SU-DHL-6 (cell line): ENCODE results near the gene DEGS2.

Experiments used
- H2AFZ ChIP-seq: fragments of 200-600 bp; sonication (generic); 2 replicates; pipeline ENCODE4 v1.6.1; 2014; ENCODE audit warnings: low read depth, mild to moderate bottlenecking, moderate library complexity, mixed read lengths, antibody characterized with exemption, low read length; ENCODE audit not compliant: severe bottlenecking
- H3F3A ChIP-seq: fragments of 200-600 bp; shearing (Covaris generic); 2 replicates; pipeline ENCODE4 v1.6.0; 2016; ENCODE audit warnings: antibody characterized with exemption, mild to moderate bottlenecking; ENCODE audit not compliant: insufficient read depth
- H3K27ac ChIP-seq: fragments of 200-600 bp; sonication (generic); 2 replicates; pipeline ENCODE4 v1.5.1; 2016; ENCODE audit warnings: low read depth, mild to moderate bottlenecking, low read length, moderate library complexity, mixed read lengths
- H3K27me3 ChIP-seq: fragments of 200-600 bp; sonication (generic), shearing (Covaris generic); 2 replicates; pipeline ENCODE4 v1.6.0; 2014; ENCODE audit warnings: mild to moderate bottlenecking, low read length
- H3K36me3 ChIP-seq: fragments of 200-600 bp; sonication (generic); 2 replicates; pipeline ENCODE4 v1.6.1; 2014; ENCODE audit warnings: mild to moderate bottlenecking, low read length, mixed read lengths
- H3K4me2 ChIP-seq: fragments of 300-600, 200-600 bp; shearing (Covaris generic), sonication (generic); 2 replicates; pipeline ENCODE4 v1.6.0; 2014; ENCODE audit warnings: low read length, low read depth, mild to moderate bottlenecking; ENCODE audit not compliant: poor library complexity, severe bottlenecking
- H3K4me3 ChIP-seq: fragments of 200-600 bp; sonication (generic); 2 replicates; pipeline ENCODE4 v1.5.1; 2014; ENCODE audit warnings: antibody characterized with exemption, low read length, mild to moderate bottlenecking, mixed read lengths; ENCODE audit not compliant: insufficient read depth, poor library complexity, severe bottlenecking
- H3K79me2 ChIP-seq: fragments of 200-600 bp; sonication (generic); 2 replicates; pipeline ENCODE4 v1.6.1; 2014; ENCODE audit warnings: mild to moderate bottlenecking, low read length, moderate library complexity; ENCODE audit not compliant: insufficient read depth
- H3K9ac ChIP-seq: fragments of 200-600 bp; sonication (generic); 2 replicates; pipeline ENCODE4 v1.7.0; 2014; ENCODE audit warnings: mild to moderate bottlenecking, low read length
- H3K9me2 ChIP-seq: fragments of 200-600 bp; sonication (generic); replicated peaks from 2 replicates; pipeline ENCODE4 v1.6.1; 2014; ENCODE audit warnings: low read length; ENCODE audit not compliant: insufficient read depth
- H3K9me3 ChIP-seq: fragments of 200-600 bp; sonication (generic); 2 replicates; pipeline ENCODE4 v1.6.1; 2014; ENCODE audit warnings: low read length, mixed read lengths; ENCODE audit not compliant: insufficient read depth
- H4K20me1 ChIP-seq: fragments of 200-600 bp; sonication (generic); 2 replicates; pipeline ENCODE4 v1.6.1; 2014; ENCODE audit warnings: low read depth, mild to moderate bottlenecking, antibody characterized with exemption, low read length, moderate library complexity, mixed read lengths
- EZH2phosphoT487 ChIP-seq: fragments of 200-600 bp; sonication (generic), shearing (Covaris generic); conservative IDR thresholded peaks from 2 replicates; pipeline ENCODE4 v1.6.1; 2018; ENCODE audit warnings: mild to moderate bottlenecking, antibody characterized with exemption, low read length, moderate library complexity, mixed read lengths
- TF ChIP-seq, protein P1 (sequence below): fragments of 200-600 bp; sonication (generic); IDR thresholded peaks from one replicate; pipeline ENCODE4 v1.5.1; 2017; ENCODE audit warnings: antibody characterized with exemption, mild to moderate bottlenecking, low read length, moderate library complexity; ENCODE audit not compliant: insufficient read depth, poor library complexity, severe bottlenecking

Gene DEGS2

GRCh38 chr14:100193417-100194357, 34.2 kb upstream of the DEGS2 start:
- TF ChIP-seq, protein P1, sequence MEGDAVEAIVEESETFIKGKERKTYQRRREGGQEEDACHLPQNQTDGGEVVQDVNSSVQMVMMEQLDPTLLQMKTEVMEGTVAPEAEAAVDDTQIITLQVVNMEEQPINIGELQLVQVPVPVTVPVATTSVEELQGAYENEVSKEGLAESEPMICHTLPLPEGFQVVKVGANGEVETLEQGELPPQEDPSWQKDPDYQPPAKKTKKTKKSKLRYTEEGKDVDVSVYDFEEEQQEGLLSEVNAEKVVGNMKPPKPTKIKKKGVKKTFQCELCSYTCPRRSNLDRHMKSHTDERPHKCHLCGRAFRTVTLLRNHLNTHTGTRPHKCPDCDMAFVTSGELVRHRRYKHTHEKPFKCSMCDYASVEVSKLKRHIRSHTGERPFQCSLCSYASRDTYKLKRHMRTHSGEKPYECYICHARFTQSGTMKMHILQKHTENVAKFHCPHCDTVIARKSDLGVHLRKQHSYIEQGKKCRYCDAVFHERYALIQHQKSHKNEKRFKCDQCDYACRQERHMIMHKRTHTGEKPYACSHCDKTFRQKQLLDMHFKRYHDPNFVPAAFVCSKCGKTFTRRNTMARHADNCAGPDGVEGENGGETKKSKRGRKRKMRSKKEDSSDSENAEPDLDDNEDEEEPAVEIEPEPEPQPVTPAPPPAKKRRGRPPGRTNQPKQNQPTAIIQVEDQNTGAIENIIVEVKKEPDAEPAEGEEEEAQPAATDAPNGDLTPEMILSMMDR = no peak
- TF ChIP-seq EZH2phosphoT487 = no peak
- H4K20me1 ChIP-seq = no peaks in the 10 kb centered on the region
- no peaks in the 10 kb centered on the region for H3K79me2 ChIP-seq
- no peaks in the 10 kb centered on the region for H3K36me3 ChIP-seq
- H3F3A ChIP-seq = 0 out of 2 replicates have a peak, but pooled peaks cover 5% of the 10 kb centered on the region
- no peaks in the 10 kb centered on the region for H3K9me2 ChIP-seq
- H3K9me3 ChIP-seq = no peaks in the 10 kb centered on the region
- H3K4me3 ChIP-seq = peak overlapping the region; percentile 10
- peak overlapping the region; percentile 83 for H2AFZ ChIP-seq
- H3K27me3 ChIP-seq = no peaks in the 10 kb centered on the region
- peak overlapping the region; percentile 49 for H3K4me2 ChIP-seq
- H3K27ac ChIP-seq = peak overlapping the region; percentile 34; the same call in 1 of the 2 replicates
- peak overlapping the region; percentile 58 for H3K9ac ChIP-seq

DNA sequence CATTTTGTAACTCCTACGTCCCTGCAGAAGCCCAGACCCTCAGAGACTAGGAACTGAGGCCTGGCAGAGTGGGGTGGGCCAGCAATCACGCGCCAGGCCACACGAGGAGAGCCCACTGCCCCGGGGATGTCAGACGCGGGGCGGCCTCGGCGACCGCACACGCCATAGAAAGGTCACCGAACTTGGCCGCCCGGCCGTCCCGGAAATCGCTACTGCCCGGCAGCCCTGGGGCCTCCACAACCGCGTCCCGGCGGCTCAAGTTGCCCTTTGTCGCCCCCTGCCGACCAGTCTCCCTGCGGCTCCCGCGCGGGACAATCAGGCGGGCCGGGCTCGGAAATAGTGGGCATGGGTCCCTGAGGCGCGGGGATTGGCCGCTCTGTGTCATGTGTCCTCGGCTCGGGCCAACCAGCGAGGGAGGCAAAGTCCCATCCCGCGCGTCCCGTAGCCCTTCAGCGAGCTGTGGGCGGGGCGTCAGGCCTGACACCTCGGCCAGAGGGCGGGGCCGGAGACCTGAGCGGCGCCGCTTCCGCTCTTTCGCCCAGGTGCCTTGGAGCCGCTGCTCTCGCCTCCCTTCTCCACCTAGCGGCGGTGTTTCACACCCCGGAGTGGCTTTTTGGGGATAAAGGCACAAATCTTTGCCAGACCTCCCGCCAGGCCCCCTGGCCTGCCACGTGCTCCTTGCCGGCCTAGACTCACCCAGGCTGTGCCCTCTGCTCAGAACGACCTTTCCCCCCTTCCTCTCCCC, 33.4 kb upstream of the DEGS2 start:
- peak overlapping the region; percentile 90 for H2AFZ ChIP-seq
- peak overlapping the region; percentile 35 for H3K4me3 ChIP-seq
- H3K4me2 ChIP-seq = peak overlapping the region; percentile 52
- H3K27me3 ChIP-seq = no peaks in the 10 kb centered on the region
- H3K9me2 ChIP-seq = no peaks in the 10 kb centered on the region
- 0 out of 2 replicates have a peak, but pooled peaks cover 5% of the 10 kb centered on the region for H3F3A ChIP-seq
- no peaks in the 10 kb centered on the region for H3K9me3 ChIP-seq
- no peaks in the 10 kb centered on the region for H4K20me1 ChIP-seq
- H3K79me2 ChIP-seq = no peaks in the 10 kb centered on the region
- H3K27ac ChIP-seq = peak overlapping the region; percentile 34; the same call in 1 of the 2 replicates
- TF ChIP-seq, protein P1 = peak; percentile 74
- no peak for TF ChIP-seq EZH2phosphoT487
- H3K9ac ChIP-seq = peak overlapping the region; percentile 63
- H3K36me3 ChIP-seq = no peaks in the 10 kb centered on the region

- TF ChIP-seq, protein P1 = no peak
- Histone ChIP-seq H3K9me2 (no peaks in the 10 kb centered on the region), H3K27ac (0 out of 2 replicates have a peak overlapping the region, but pooled peaks have one; percentile 14)
Measured at GRCh38 chr14:100192250-100192671, 32.8 kb upstream of the DEGS2 start.

More at GRCh38 chr14:100192250-100192671, 32.8 kb upstream of the DEGS2 start:
- no peaks in the 10 kb centered on the region for H3K36me3 ChIP-seq
- H4K20me1 ChIP-seq = no peaks in the 10 kb centered on the region
- peak overlapping the region; percentile 35 for H3K4me3 ChIP-seq
- no peaks in the 10 kb centered on the region for H3K27me3 ChIP-seq
- H3K9ac ChIP-seq = peak overlapping the region; percentile 63
- no peaks in the 10 kb centered on the region for H3K79me2 ChIP-seq
- H2AFZ ChIP-seq = peak overlapping the region; percentile 90
- H3K4me2 ChIP-seq = peak overlapping the region; percentile 52
- 0 out of 2 replicates have a peak, but pooled peaks cover 5% of the 10 kb centered on the region for H3F3A ChIP-seq
- H3K9me3 ChIP-seq = no peaks in the 10 kb centered on the region
